Upper lobe of left lung (tissue), 6 donors: ENCODE data around the gene MGMT. TPM values are rescaled to one million over a fixed set of nuclear protein-coding genes. Genes with fewer than 3 reads are reported as not detected.

Experiments
- ATAC-seq, 2 donors: fragments of 200-7000 bp; cut with Tn5 transposase; one replicate each; pipeline ENCODE4 v1.9.1; 2022; ENCODE audit warnings: mild to moderate bottlenecking in 2 of 2, moderate library complexity in 2 of 2; ENCODE audit not compliant: low FRiP score in 2 of 2
- DNase-seq, 2 donors: peaks; one replicate each; pipeline ENCODE4 v3.0.0-alpha.2; 2019 to 2020
- H3K27ac ChIP-seq, 4 donors: fragments of 200-600 bp; sonication (generic); one replicate each; pipeline ENCODE4 v1.5.1; 2016 to 2019
- H3K27me3 ChIP-seq, 4 donors: fragments of 200-600 bp; sonication (generic); one replicate each; pipeline ENCODE4 v1.5.1; 2017 to 2019
- H3K36me3 ChIP-seq, 4 donors: fragments of 200-600 bp; sonication (generic); one replicate each; pipeline ENCODE4 v1.5.1; 2016 to 2019
- H3K4me1 ChIP-seq, 4 donors: fragments of 200-600 bp; sonication (generic); one replicate each; pipeline ENCODE4 v1.5.1; 2018 to 2019
- H3K4me3 ChIP-seq, 4 donors: fragments of 200-600 bp; sonication (generic); one replicate each; pipeline ENCODE4 v1.5.1; 2017 to 2019; ENCODE audit warnings: mild to moderate bottlenecking in 2 of 4, moderate library complexity in 1 of 4
- H3K9me3 ChIP-seq, 4 donors: fragments of 200-600 bp; sonication (generic); one replicate each; pipeline ENCODE4 v1.5.1; 2018 to 2019
- EP300 ChIP-seq, 4 donors: sonication (generic); formaldehyde crosslinking; IDR thresholded peaks; one replicate each; pipeline ENCODE4 v1.5.1; 2017; ENCODE audit warnings: antibody characterized with exemption in 4 of 4, control low read depth in 2 of 4
- POLR2A ChIP-seq, 4 donors: fragments of 450-650 bp; IDR thresholded peaks; one replicate each; pipeline ENCODE4 v1.5.1; 2016 to 2017; ENCODE audit warnings: antibody characterized with exemption in 4 of 4, mild to moderate bottlenecking in 2 of 4
- POLR2AphosphoS5 ChIP-seq, 2 donors: sonication (generic); formaldehyde crosslinking; IDR thresholded peaks; one replicate each; pipeline ENCODE4 v1.5.1; 2017; ENCODE audit warnings: antibody characterized with exemption in 2 of 2
- WGBS, 2 donors: methylation state at CpG; one replicate each; pipeline ENCODE4 v1.1.5; 2017 to 2018; 5-methylcytosine and 5-hydroxymethylcytosine counted together
- total RNA-seq, 6 donors: library from RNA; depleted of rRNA in 4 of 6; stranded (reverse); fragments of >200 nt in 4 of 6; gene quantifications; one replicate each; pipeline versions ENCODE4 v1.1.0 to v1.2.1, GENCODE V29; 2016 to 2021
- TF ChIP-seq, protein P1 (sequence below), 6 experiments: fragments of 450-650 bp in 4 of 6; fragments of 200-600 bp in 2 of 6; sonication (generic) in 2 of 6; IDR thresholded peaks; one replicate each; pipeline ENCODE4 v1.5.1; 2016 to 2019; ENCODE audit warnings: antibody characterized with exemption in 6 of 6
- donor health status: DM: no; HTN: no; CAD: no; lungs with moderate emphysema.
- donor health status: DM: no; HTN: yes; CAD: no; lungs with severe emphysema.

Gene MGMT
- total RNA-seq, 6 donors from 2014 or later = 20.9 to 44.0 (median 29.6) TPM

DNA sequence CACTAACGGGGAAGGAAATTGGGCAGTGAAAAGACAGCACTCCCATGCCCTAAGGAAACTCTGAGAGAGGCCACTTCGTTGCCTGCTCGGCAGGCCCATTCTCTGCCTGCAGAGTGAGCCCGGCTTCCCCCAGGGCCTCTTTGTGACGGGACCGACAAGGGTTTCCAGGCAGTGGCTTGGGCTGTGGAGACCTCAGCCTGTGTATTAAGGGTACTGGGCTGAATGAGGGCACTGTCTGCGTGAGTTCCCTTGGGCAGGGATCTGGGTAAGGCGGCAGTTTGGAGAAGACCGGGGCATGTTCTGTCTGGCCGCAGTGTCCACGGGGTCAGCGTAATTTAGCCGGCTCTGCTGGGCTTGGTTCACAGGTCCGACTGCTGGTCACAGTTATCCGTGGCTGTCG is 237.2 kb downstream of the MGMT start:
- no peak for ATAC-seq
- 81 to 88% methylated on average over 13 to 16 of the region's 16 CpGs for WGBS, 2 donors
- H3K4me1 ChIP-seq = peaks cover 0 to 4% (median 2%) of the 10 kb centered on the region in 4 donors
- H3K9me3 ChIP-seq = no peaks in the 10 kb centered on the region
- no peaks in the 10 kb centered on the region for H3K36me3 ChIP-seq
- TF ChIP-seq POLR2A (IDR thresholded peaks at IDR 0.05) (no peak), POLR2AphosphoS5 (IDR thresholded peaks at IDR 0.05) (no peak), EP300 (IDR thresholded peaks at IDR 0.05) (no peak)
- TF ChIP-seq, protein P1, sequence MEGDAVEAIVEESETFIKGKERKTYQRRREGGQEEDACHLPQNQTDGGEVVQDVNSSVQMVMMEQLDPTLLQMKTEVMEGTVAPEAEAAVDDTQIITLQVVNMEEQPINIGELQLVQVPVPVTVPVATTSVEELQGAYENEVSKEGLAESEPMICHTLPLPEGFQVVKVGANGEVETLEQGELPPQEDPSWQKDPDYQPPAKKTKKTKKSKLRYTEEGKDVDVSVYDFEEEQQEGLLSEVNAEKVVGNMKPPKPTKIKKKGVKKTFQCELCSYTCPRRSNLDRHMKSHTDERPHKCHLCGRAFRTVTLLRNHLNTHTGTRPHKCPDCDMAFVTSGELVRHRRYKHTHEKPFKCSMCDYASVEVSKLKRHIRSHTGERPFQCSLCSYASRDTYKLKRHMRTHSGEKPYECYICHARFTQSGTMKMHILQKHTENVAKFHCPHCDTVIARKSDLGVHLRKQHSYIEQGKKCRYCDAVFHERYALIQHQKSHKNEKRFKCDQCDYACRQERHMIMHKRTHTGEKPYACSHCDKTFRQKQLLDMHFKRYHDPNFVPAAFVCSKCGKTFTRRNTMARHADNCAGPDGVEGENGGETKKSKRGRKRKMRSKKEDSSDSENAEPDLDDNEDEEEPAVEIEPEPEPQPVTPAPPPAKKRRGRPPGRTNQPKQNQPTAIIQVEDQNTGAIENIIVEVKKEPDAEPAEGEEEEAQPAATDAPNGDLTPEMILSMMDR (IDR thresholded peaks at IDR 0.05) = no peak
- H3K27ac ChIP-seq = no peak overlapping the region
- no peak for DNase-seq
- H3K4me3 ChIP-seq = no peak overlapping the region
- H3K27me3 ChIP-seq = no peaks in the 10 kb centered on the region

DNA sequence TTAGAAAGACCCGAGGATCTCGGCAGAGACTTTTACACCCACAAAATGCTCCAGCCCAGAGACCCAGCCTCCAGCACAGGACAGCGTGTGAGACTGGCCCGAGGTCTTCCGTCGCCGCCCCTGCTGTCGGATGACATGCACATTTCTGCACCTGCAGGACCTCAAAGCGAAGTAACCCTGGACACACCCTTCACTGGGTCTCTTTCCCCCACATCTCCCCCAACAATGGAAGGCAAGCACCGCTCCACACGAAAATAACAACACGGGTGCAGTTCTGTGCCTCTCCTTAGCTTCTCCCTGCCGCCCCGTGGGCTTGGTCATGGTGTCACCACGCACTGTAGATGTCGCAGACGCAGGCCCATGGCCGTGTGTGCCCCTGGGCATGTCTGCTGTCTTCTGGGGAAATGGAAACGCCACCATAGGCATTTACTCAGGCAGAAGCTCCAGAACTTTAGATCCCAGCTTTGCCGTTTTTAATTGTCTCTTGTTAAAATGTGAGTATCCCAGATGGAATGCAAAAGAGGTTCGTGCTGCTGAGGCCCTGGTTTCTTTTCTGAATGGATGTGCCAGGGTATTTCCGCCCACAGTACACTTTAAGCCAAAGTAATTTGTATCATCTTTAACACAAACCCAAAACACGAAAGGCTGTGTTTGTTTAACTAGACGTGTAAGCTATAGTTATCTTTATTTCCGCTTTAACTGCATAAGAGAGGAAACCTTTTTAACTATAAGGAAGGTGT is 237.9 kb downstream of the MGMT start:
- Histone ChIP-seq H3K27ac (no peak overlapping the region), H3K4me3 (no peak overlapping the region), H3K4me1 (peaks cover 0 to 4% (median 2%) of the 10 kb centered on the region in 4 donors), H3K36me3 (no peaks in the 10 kb centered on the region), H3K27me3 (no peaks in the 10 kb centered on the region), H3K9me3 (no peaks in the 10 kb centered on the region)
- ATAC-seq (no peak), DNase-seq (no peak)
- TF ChIP-seq POLR2A (IDR thresholded peaks at IDR 0.05) (no peak), POLR2AphosphoS5 (IDR thresholded peaks at IDR 0.05) (no peak), EP300 (IDR thresholded peaks at IDR 0.05) (no peak)
- TF ChIP-seq, protein P1 (IDR thresholded peaks at IDR 0.05) = no peak
- WGBS, 2 donors = 93% methylated on average over 23 to 25 of the region's 25 CpGs

- H3K27ac ChIP-seq = no peak overlapping the region
- TF ChIP-seq EP300 (IDR thresholded peaks at IDR 0.05) (no peak), POLR2AphosphoS5 (IDR thresholded peaks at IDR 0.05) (no peak), POLR2A (IDR thresholded peaks at IDR 0.05) (no peak)
- TF ChIP-seq, protein P1 (IDR thresholded peaks at IDR 0.05) = no peak
- DNase-seq = no peak
- no peaks in the 10 kb centered on the region for H3K9me3 ChIP-seq
- no peak overlapping the region for H3K4me3 ChIP-seq
- WGBS, 2 donors = 88 to 92% methylated on average over 5 to 8 of the region's 8 CpGs
- H3K4me1 ChIP-seq = peaks cover 0 to 4% (median 2%) of the 10 kb centered on the region in 4 donors
- no peaks in the 10 kb centered on the region for H3K36me3 ChIP-seq
- no peaks in the 10 kb centered on the region for H3K27me3 ChIP-seq
- no peak for ATAC-seq
Measured at GRCh38 chr10:129705676-129706075, 238.6 kb downstream of the MGMT start.

DNA sequence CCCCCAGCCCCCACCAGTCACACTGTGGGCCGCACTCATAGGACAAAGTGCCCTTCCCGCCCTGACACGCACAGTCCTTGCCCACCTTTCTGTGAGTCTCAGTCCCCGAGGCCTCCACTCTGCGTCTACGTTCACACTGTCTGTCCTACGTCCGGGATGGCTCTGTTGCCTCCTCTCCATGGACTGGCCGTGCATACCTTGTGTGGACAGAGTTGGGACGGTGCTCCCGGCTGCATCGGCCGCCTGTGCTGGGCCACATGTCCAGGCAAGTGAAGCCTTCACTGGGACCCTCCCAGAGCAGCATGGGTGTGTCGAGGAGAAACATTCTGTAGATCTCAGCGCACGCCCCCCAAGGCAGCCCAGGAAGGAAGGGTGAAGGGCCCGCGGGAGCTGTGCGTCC is 239.0 kb downstream of the MGMT start:
- no peak for ATAC-seq
- no peak for TF ChIP-seq POLR2AphosphoS5 (IDR thresholded peaks at IDR 0.05)
- TF ChIP-seq, protein P1 (IDR thresholded peaks at IDR 0.05) = no peak
- no peak for TF ChIP-seq EP300 (IDR thresholded peaks at IDR 0.05)
- TF ChIP-seq POLR2A (IDR thresholded peaks at IDR 0.05) = no peak

DNA sequence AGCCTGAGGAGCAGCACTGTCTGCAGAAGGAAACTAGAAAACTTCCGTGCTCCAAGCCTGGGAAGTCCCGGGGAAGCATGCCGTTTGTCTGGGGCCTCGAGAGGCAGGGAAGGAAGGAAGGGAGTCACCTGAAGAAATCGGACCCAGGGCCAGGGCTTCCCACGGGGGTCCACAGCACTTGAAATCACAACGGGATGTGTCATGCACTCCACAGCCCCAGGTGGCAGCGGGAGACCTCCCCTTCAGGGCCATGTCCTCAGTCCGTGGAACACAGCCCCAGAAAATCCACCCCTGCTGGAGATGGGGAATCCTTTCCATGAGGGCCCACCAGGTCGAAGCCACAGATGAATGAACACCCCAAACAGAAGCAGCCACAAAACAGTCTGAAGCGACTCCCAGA is 239.5 kb downstream of the MGMT start:
- Histone ChIP-seq H3K27ac (no peak overlapping the region), H3K27me3 (no peaks in the 10 kb centered on the region), H3K4me3 (no peak overlapping the region), H3K4me1 (peaks cover 0 to 4% (median 2%) of the 10 kb centered on the region in 4 donors), H3K36me3 (no peaks in the 10 kb centered on the region), H3K9me3 (no peaks in the 10 kb centered on the region)
- WGBS, 2 donors = 89 to 94% methylated on average over 11 of the region's 11 CpGs
- no peak for DNase-seq
- TF ChIP-seq, protein P1 (IDR thresholded peaks at IDR 0.05) = no peak
- TF ChIP-seq POLR2AphosphoS5 (IDR thresholded peaks at IDR 0.05) = no peak
- no peak for TF ChIP-seq EP300 (IDR thresholded peaks at IDR 0.05)
- TF ChIP-seq POLR2A (IDR thresholded peaks at IDR 0.05) = no peak
- no peak for ATAC-seq

More for the DNA sequence above, 239.0 kb downstream of the MGMT start:
- 96 to 98% methylated on average over 17 to 19 of the region's 19 CpGs for WGBS, 2 donors
- no peak for DNase-seq
- no peaks in the 10 kb centered on the region for H3K36me3 ChIP-seq
- no peaks in the 10 kb centered on the region for H3K27me3 ChIP-seq
- H3K9me3 ChIP-seq = no peaks in the 10 kb centered on the region
- no peak overlapping the region for H3K4me3 ChIP-seq
- H3K4me1 ChIP-seq = peaks cover 0 to 4% (median 2%) of the 10 kb centered on the region in 4 donors
- no peak overlapping the region for H3K27ac ChIP-seq
